ENCODE measurements around the gene HIP1R. TPM values are rescaled to one million over a fixed set of nuclear protein-coding genes. Genes with fewer than 3 reads are reported as not detected.

HIP1R gene
- total and polyA plus RNA-seq, 2 of the 13 experiments (the other 11 are each of a cell fraction or from before 2014, with no cell fraction given) = 18.4 to 25.5 TPM

GRCh38 chr12:122895704-122896636 lies 60.7 kb downstream of the HIP1R start, which contains the start of gene VPS37B (continued):
- no peak for TF ChIP-seq ZNF615 (CRISPR knock-in tag; IDR thresholded peaks at IDR 0.05; ENCODE audit: borderline replicate concordance)
- TF ChIP-seq CBX5 (CRISPR knock-in tag; IDR thresholded peaks at IDR 0.05; ENCODE audit: borderline replicate concordance) = no peak
- TF ChIP-seq, protein P1, sequence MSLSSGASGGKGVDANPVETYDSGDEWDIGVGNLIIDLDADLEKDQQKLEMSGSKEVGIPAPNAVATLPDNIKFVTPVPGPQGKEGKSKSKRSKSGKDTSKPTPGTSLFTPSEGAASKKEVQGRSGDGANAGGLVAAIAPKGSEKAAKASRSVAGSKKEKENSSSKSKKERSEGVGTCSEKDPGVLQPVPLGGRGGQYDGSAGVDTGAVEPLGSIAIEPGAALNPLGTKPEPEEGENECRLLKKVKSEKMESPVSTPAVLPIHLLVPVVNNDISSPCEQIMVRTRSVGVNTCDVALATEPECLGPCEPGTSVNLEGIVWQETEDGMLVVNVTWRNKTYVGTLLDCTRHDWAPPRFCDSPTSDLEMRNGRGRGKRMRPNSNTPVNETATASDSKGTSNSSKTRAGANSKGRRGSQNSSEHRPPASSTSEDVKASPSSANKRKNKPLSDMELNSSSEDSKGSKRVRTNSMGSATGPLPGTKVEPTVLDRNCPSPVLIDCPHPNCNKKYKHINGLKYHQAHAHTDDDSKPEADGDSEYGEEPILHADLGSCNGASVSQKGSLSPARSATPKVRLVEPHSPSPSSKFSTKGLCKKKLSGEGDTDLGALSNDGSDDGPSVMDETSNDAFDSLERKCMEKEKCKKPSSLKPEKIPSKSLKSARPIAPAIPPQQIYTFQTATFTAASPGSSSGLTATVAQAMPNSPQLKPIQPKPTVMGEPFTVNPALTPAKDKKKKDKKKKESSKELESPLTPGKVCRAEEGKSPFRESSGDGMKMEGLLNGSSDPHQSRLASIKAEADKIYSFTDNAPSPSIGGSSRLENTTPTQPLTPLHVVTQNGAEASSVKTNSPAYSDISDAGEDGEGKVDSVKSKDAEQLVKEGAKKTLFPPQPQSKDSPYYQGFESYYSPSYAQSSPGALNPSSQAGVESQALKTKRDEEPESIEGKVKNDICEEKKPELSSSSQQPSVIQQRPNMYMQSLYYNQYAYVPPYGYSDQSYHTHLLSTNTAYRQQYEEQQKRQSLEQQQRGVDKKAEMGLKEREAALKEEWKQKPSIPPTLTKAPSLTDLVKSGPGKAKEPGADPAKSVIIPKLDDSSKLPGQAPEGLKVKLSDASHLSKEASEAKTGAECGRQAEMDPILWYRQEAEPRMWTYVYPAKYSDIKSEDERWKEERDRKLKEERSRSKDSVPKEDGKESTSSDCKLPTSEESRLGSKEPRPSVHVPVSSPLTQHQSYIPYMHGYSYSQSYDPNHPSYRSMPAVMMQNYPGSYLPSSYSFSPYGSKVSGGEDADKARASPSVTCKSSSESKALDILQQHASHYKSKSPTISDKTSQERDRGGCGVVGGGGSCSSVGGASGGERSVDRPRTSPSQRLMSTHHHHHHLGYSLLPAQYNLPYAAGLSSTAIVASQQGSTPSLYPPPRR (CRISPR knock-in tag; IDR thresholded peaks at IDR 0.05; ENCODE audit: borderline replicate concordance) = no peak
- peak; percentile 76 for TF ChIP-seq SP4 (CRISPR knock-in tag; IDR thresholded peaks at IDR 0.05)
- TF ChIP-seq MYNN (CRISPR knock-in tag; IDR thresholded peaks at IDR 0.05; ENCODE audit: low read depth) = no peak
- peak; percentile 67 for TF ChIP-seq FOSL2 (CRISPR knock-in tag; IDR thresholded peaks at IDR 0.05)
- no peak for TF ChIP-seq ZNF354B (CRISPR knock-in tag; IDR thresholded peaks at IDR 0.05)
- TF ChIP-seq PREB (CRISPR knock-in tag; IDR thresholded peaks at IDR 0.05) = no peak
- no peak for TF ChIP-seq NCOR1 (IDR thresholded peaks at IDR 0.05; ENCODE audit: borderline replicate concordance, low read length)
- TF ChIP-seq ZNF530 (CRISPR knock-in tag; IDR thresholded peaks at IDR 0.05; ENCODE audit: low read depth) = no peak
- TF ChIP-seq ZC3H13 (CRISPR knock-in tag; IDR thresholded peaks at IDR 0.05) = peak; percentile 35; the same call in 1 of the 2 replicates
- peak; percentile 71 for TF ChIP-seq GABPA (IDR thresholded peaks at IDR 0.05; ENCODE audit: low read depth, low read length)
- peak; percentile 84 for TF ChIP-seq GABPA (CRISPR knock-in tag; IDR thresholded peaks at IDR 0.05; ENCODE audit: low read depth)
- TF ChIP-seq ZNF281 (CRISPR knock-in tag; IDR thresholded peaks at IDR 0.05; ENCODE audit: borderline replicate concordance) = peak; percentile 49; the same call in 1 of the 2 replicates
- no peak for TF ChIP-seq MXD4 (CRISPR knock-in tag; IDR thresholded peaks at IDR 0.05)
- TF ChIP-seq YY1 (IDR thresholded peaks at IDR 0.05; ENCODE audit: insufficient read depth, insufficient replicate concordance, low read depth, low read length) = peak; percentile 49
- TF ChIP-seq MAFF (IDR thresholded peaks at IDR 0.05; ENCODE audit: low read depth, low read length) = no peak
- no peak for TF ChIP-seq ZNF225 (CRISPR knock-in tag; IDR thresholded peaks at IDR 0.05)

Measured in HepG2 (cell line).